HCT116 (cell line): ENCODE results near the gene CUBN. TPM values are rescaled to one million over a fixed set of nuclear protein-coding genes. Genes with fewer than 3 reads are reported as not detected.

ENCODE experiments used
- ATAC-seq: fragments of 200-7000 bp; cut with Tn5 transposase; 2 replicates; pipeline ENCODE4 v1.9.1; 2020; ENCODE audit warnings: mild to moderate bottlenecking, moderate library complexity
- BruUV-seq: library from RNA; stranded (reverse); fragments of 400-500 nt; replicated peaks from 2 replicates; lab custom pipeline; 2021; lab: Mats Ljungman, UMichigan
- CTCF ChIA-PET: fragments of 300-600 bp; sonication (Branson Sonifier 250); formaldehyde crosslinking; loops from one replicate; lab custom pipeline; 2021; ENCODE audit warnings: antibody characterized with exemption; lab: Charles Lee
- POLR2A ChIA-PET: fragments of 300-600, 350-600 bp; sonication (Branson Sonifier 250); formaldehyde crosslinking; loops from one replicate; lab custom pipeline; 2021; ENCODE audit warnings: antibody characterized with exemption; lab: Charles Lee
- RAD21 ChIA-PET, 2 experiments: fragments of 300-600 bp; sonication (Branson Sonifier 250); formaldehyde crosslinking; loops; one replicate each; lab custom pipeline; 2023; ENCODE audit warnings: low total read pairs in 2 of 2; ENCODE audit not compliant: uncharacterized antibody in 2 of 2, unreplicated experiment in 2 of 2, low non-redundant PET in 1 of 2; lab: Charles Lee
- DNase-seq: peaks from one replicate; pipeline ENCODE4 v3.0.0-alpha.2; 2010; ENCODE audit warnings: low read depth, low spot score
- H2AFZ ChIP-seq: fragments of 200-600 bp; shearing (Covaris generic), sonication (generic); 2 replicates; pipeline ENCODE4 v1.6.1; 2017; ENCODE audit warnings: low read depth, mixed run types, mixed read lengths, antibody characterized with exemption, low read length; ENCODE audit not compliant: poor library complexity, severe bottlenecking
- H3K27ac ChIP-seq: 2 replicates; pipeline ENCODE4 v1.5.1; 2012; ENCODE audit warnings: low read depth, low read length
- H3K27me3 ChIP-seq: fragments of 200-600 bp; sonication (generic); 2 replicates; pipeline ENCODE4 v1.6.1; 2016; ENCODE audit warnings: mixed run types, low read length, mixed read lengths; ENCODE audit not compliant: insufficient read depth
- H3K36me3 ChIP-seq, 2 experiments: fragments of 200-500 bp in 1 of 2; fragments of 200-600 bp in 1 of 2; sonication (Bioruptor generic) in 1 of 2; sonication (generic) in 1 of 2; 2 replicates each; pipeline versions ENCODE4 v1.5.1 to v1.6.1; 2014 to 2016; ENCODE audit warnings: low read length in 2 of 2, inconsistent platforms in 1 of 2, mixed read lengths in 1 of 2, mixed run types in 1 of 2; ENCODE audit not compliant: insufficient read depth in 2 of 2, control insufficient read depth in 1 of 2
- H3K4me1 ChIP-seq, 2 experiments: fragments of 200-600 bp in 1 of 2; sonication (generic) in 1 of 2; 2 replicates each; pipeline versions ENCODE4 v1.5.1 to v1.6.1; 2012 to 2017; ENCODE audit warnings: low read length in 2 of 2, inconsistent platforms in 1 of 2, mild to moderate bottlenecking in 1 of 2, mixed read lengths in 1 of 2, mixed run types in 1 of 2, moderate library complexity in 1 of 2; ENCODE audit not compliant: insufficient read depth in 2 of 2, control insufficient read depth in 1 of 2
- H3K4me2 ChIP-seq: fragments of 200-600 bp; sonication (generic); 2 replicates; pipeline ENCODE4 v1.6.1; 2017; ENCODE audit warnings: mixed run types, low read length, mixed read lengths
- H3K4me3 ChIP-seq, 2 experiments: fragments of 200-600 bp in 1 of 2; sonication (generic) in 1 of 2; replicated peaks in 1 of 2; 2 replicates each; pipeline ENCODE4 v1.5.1; 2011 to 2016; ENCODE audit warnings: low read length in 2 of 2, control low read depth in 1 of 2, low read depth in 1 of 2, mild to moderate bottlenecking in 1 of 2, mixed read lengths in 1 of 2, mixed run types in 1 of 2
- H3K79me2 ChIP-seq: fragments of 200-600 bp; sonication (generic); 2 replicates; pipeline ENCODE4 v1.6.1; 2017; ENCODE audit warnings: mild to moderate bottlenecking, mixed run types, low read length, moderate library complexity, mixed read lengths; ENCODE audit not compliant: insufficient read depth
- H3K9ac ChIP-seq: fragments of 200-600 bp; sonication (generic); 2 replicates; pipeline ENCODE4 v1.6.1; 2016; ENCODE audit warnings: low read length, mixed read lengths
- H3K9me2 ChIP-seq: fragments of 200-600 bp; sonication (generic), shearing (Covaris generic); 2 replicates; pipeline ENCODE4 v1.6.1; 2017; ENCODE audit warnings: mixed run types, mild to moderate bottlenecking, moderate library complexity; ENCODE audit not compliant: insufficient read depth
- H3K9me3 ChIP-seq, 2 experiments: fragments of 200-500 bp in 1 of 2; fragments of 200-600 bp in 1 of 2; sonication (Bioruptor generic) in 1 of 2; sonication (generic) in 1 of 2; 2 replicates each; pipeline ENCODE4 v1.6.1; 2014 to 2017; ENCODE audit warnings: low read length in 2 of 2, mixed read lengths in 2 of 2, inconsistent platforms in 1 of 2, low read depth in 1 of 2, mild to moderate bottlenecking in 1 of 2, mixed run types in 1 of 2, moderate library complexity in 1 of 2; ENCODE audit not compliant: control insufficient read depth in 1 of 2, insufficient read depth in 1 of 2
- H4K20me1 ChIP-seq: fragments of 200-600 bp; sonication (generic), shearing (Covaris generic); 2 replicates; pipeline ENCODE4 v1.6.1; 2017; ENCODE audit warnings: mixed run types, mild to moderate bottlenecking, moderate library complexity; ENCODE audit not compliant: insufficient read depth
- CEBPB ChIP-seq: IDR thresholded peaks from 2 replicates; pipeline ENCODE4 v1.6.1; 2012; ENCODE audit warnings: low read depth
- ELF1 ChIP-seq: IDR thresholded peaks from 2 replicates; pipeline ENCODE4 v1.6.1; 2012; ENCODE audit warnings: low read depth, borderline replicate concordance
- EZH2 ChIP-seq: fragments of 200-600 bp; sonication (generic); IDR thresholded peaks from 2 replicates; pipeline ENCODE4 v1.6.1; 2017; ENCODE audit warnings: antibody characterized with exemption, mixed run types
- EZH2phosphoT487 ChIP-seq: fragments of 200-600 bp; IDR thresholded peaks from 2 replicates; pipeline ENCODE4 v1.6.1; 2018; ENCODE audit warnings: antibody characterized with exemption, borderline replicate concordance
- JUND ChIP-seq: IDR thresholded peaks from 2 replicates; pipeline ENCODE4 v1.6.1; 2012
- POLR2AphosphoS5 ChIP-seq: IDR thresholded peaks from 2 replicates; pipeline ENCODE4 v1.6.1; 2011; ENCODE audit warnings: mild to moderate bottlenecking, low read depth, low read length, moderate library complexity
- RAD21 ChIP-seq: IDR thresholded peaks from 2 replicates; pipeline ENCODE4 v1.6.1; 2012; ENCODE audit warnings: low read depth, mild to moderate bottlenecking
- SIN3A ChIP-seq: IDR thresholded peaks from 2 replicates; pipeline ENCODE4 v1.6.1; 2012; ENCODE audit warnings: low read depth
- SP1 ChIP-seq: IDR thresholded peaks from 2 replicates; pipeline ENCODE4 v1.6.1; 2012; ENCODE audit warnings: low read depth
- SRF ChIP-seq: IDR thresholded peaks from 2 replicates; pipeline ENCODE4 v1.6.1; 2012; ENCODE audit warnings: low read depth
- TCF7L2 ChIP-seq: IDR thresholded peaks from 2 replicates; pipeline ENCODE4 v1.7.0; 2011; ENCODE audit warnings: borderline replicate concordance, inconsistent platforms; ENCODE audit not compliant: insufficient read depth, insufficient read length; ENCODE audit errors: extremely low read depth
- intact Hi-C: fragments of 100-400 bp; cut with micrococcal nuclease; formaldehyde crosslinking; loops from 2 replicates; pipeline ENCODE4 v1.10.0; 2022
- total RNA-seq: library from RNA; stranded (reverse); gene quantifications from one replicate; pipeline ENCODE4 v1.2.1, GENCODE V29; 2021; ENCODE audit not compliant: unreplicated experiment
- TF ChIP-seq, protein P1 (sequence below): IDR thresholded peaks from 2 replicates; pipeline ENCODE4 v1.6.1; 2012
- TF ChIP-seq, protein P2 (sequence below): IDR thresholded peaks from 2 replicates; pipeline ENCODE4 v1.6.1; 2012
- TF ChIP-seq, protein P3 (sequence below), 3 experiments: fragments of 200-600 bp in 1 of 3; sonication (generic) in 1 of 3; IDR thresholded peaks in 2 of 3; conservative IDR thresholded peaks in 1 of 3; 2 replicates each; pipeline ENCODE4 v1.5.1; 2012 to 2017; ENCODE audit warnings: low read depth in 2 of 3, low read length in 2 of 3, antibody characterized with exemption in 1 of 3, borderline replicate concordance in 1 of 3, control low read depth in 1 of 3, mild to moderate bottlenecking in 1 of 3, mixed read lengths in 1 of 3, mixed run types in 1 of 3, moderate library complexity in 1 of 3; ENCODE audit not compliant: insufficient read depth in 1 of 3
- TF ChIP-seq, protein P4 (sequence below): IDR thresholded peaks from 2 replicates; pipeline ENCODE4 v1.6.1; 2012; ENCODE audit warnings: low read depth

The CUBN gene
- total RNA-seq, 1 experiment from 2014 or later: 1.2 TPM

DNA sequence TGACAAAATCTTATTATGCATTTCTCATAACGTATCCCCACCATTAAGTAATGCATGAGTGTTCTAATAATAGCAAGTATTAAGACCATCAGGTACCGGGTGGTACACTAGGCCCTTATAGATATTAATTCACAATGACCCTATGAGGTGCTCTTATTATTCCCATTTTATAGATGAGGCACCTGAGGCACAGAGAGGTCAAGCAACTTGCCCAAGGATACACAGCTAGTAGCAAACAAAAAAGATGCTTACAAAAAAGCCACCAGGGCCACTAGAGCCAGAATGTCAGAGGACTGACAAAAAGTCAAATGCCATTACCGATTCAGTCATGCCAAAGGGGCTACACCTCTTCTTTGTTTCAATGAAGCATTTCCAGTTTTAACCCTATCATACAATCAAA, 318.3 kb downstream of the CUBN start:
- ATAC-seq: no peak
- Histone ChIP-seq H3K27ac (no peak overlapping the region), H3K27me3 (no peaks in the 10 kb centered on the region), H3K9ac (no peak overlapping the region), H3K9me2 (no peaks in the 10 kb centered on the region), H3K36me3 (no peaks in the 10 kb centered on the region), H3K9me3 (no peaks in the 10 kb centered on the region), H4K20me1 (no peaks in the 10 kb centered on the region), H3K79me2 (peaks cover 17% of the 10 kb centered on the region; the same call in 1 of the 2 replicates), H2AFZ (no peak overlapping the region), H3K4me1 (peaks cover 0 to 3% of the 10 kb centered on the region in 2 experiments; a peak in 3 of 4 replicates), H3K4me3 (no peak overlapping the region), H3K4me2 (no peak overlapping the region)
- intact Hi-C loops: no loop called here
- BruUV-seq: no TSS peak
- ChIA-PET RAD21 (no interaction called here), CTCF (no interaction called here), POLR2A (no interaction called here)
- no peak for DNase-seq
- TF ChIP-seq ELF1: no peak

DNA sequence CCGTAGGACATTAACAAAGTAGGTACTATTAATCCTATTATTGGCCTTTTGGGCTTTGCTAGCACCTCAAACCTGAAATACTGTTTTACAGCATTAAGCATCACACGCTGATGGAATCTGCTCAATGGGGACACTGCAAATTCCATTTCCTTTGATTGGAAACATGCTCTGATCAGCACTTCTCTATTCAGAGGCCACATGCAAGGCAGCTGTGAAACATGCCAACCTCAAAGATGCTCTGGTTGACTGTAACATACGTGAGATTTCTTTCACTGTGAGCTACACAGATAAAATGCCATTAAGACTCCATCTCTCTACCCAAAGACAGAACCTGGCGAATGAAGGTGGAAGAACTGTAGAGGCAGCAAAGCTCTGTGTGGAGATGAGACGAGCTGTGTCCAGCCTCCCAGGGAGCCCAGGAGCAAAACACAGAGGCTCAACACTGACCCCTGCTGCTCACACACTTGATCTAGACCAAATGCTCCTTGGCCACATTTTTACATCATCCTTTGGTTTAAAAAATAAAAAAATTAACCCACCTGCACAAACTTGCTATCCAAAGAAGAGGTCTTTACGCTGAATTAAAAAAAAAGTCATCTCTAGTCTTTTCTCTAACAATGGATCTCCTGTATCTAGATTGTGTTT, 320.4 kb downstream of the CUBN start:
- H3K9ac ChIP-seq: no peak overlapping the region
- no peaks in the 10 kb centered on the region for H3K27me3 ChIP-seq
- H3K36me3 ChIP-seq: no peaks in the 10 kb centered on the region
- H3K4me1 ChIP-seq: no peaks in the 10 kb centered on the region
- no peak overlapping the region for H3K27ac ChIP-seq
- no peak overlapping the region for H2AFZ ChIP-seq
- ATAC-seq (peak; percentile 93), DNase-seq (peak; percentile 31)
- intact Hi-C loops: loop anchor here (10.0 kb wide), 1 partner anchor 904 kb away; no protein-coding TSS in a partner anchor
- no peaks in the 10 kb centered on the region for H4K20me1 ChIP-seq
- H3K4me2 ChIP-seq: no peak overlapping the region
- no peaks in the 10 kb centered on the region for H3K9me3 ChIP-seq
- ChIA-PET POLR2A (no interaction called here), RAD21 (no interaction called here), CTCF (interaction anchor here (0.7 to 1.0 kb wide), 7 partner anchors 8 to 932 kb away, joined by 3 to 8 read pairs (median 4); partner anchors contain the start of gene RSU1)
- no TSS peak for BruUV-seq
- H3K9me2 ChIP-seq: no peaks in the 10 kb centered on the region
- no peak overlapping the region for H3K4me3 ChIP-seq
- H3K79me2 ChIP-seq: peaks cover 17% of the 10 kb centered on the region; the same call in 1 of the 2 replicates
- TF ChIP-seq TCF7L2 (no peak), SP1 (no peak), SIN3A (no peak), EZH2 (no peak), CEBPB (no peak), JUND (no peak), POLR2AphosphoS5 (no peak), EZH2phosphoT487 (no peak), SRF (no peak), RAD21 (peak; percentile 54)
- TF ChIP-seq, protein P1, sequence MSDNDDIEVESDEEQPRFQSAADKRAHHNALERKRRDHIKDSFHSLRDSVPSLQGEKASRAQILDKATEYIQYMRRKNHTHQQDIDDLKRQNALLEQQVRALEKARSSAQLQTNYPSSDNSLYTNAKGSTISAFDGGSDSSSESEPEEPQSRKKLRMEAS: no peak
- TF ChIP-seq, protein P2, sequence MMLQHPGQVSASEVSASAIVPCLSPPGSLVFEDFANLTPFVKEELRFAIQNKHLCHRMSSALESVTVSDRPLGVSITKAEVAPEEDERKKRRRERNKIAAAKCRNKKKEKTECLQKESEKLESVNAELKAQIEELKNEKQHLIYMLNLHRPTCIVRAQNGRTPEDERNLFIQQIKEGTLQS: no peak
- TF ChIP-seq, protein P3, sequence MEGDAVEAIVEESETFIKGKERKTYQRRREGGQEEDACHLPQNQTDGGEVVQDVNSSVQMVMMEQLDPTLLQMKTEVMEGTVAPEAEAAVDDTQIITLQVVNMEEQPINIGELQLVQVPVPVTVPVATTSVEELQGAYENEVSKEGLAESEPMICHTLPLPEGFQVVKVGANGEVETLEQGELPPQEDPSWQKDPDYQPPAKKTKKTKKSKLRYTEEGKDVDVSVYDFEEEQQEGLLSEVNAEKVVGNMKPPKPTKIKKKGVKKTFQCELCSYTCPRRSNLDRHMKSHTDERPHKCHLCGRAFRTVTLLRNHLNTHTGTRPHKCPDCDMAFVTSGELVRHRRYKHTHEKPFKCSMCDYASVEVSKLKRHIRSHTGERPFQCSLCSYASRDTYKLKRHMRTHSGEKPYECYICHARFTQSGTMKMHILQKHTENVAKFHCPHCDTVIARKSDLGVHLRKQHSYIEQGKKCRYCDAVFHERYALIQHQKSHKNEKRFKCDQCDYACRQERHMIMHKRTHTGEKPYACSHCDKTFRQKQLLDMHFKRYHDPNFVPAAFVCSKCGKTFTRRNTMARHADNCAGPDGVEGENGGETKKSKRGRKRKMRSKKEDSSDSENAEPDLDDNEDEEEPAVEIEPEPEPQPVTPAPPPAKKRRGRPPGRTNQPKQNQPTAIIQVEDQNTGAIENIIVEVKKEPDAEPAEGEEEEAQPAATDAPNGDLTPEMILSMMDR (IDR thresholded peaks at IDR 0.05 in 2 of 3, conservative IDR thresholded peaks at IDR 0.05 in 1 of 3; ENCODE audit: borderline replicate concordance in 1 of 3, insufficient read depth in 1 of 3, low read depth in 2 of 3, low read length in 2 of 3): peak; percentile 46 to 75 (median 67); a peak in 4 of 6 replicates
- TF ChIP-seq, protein P4, sequence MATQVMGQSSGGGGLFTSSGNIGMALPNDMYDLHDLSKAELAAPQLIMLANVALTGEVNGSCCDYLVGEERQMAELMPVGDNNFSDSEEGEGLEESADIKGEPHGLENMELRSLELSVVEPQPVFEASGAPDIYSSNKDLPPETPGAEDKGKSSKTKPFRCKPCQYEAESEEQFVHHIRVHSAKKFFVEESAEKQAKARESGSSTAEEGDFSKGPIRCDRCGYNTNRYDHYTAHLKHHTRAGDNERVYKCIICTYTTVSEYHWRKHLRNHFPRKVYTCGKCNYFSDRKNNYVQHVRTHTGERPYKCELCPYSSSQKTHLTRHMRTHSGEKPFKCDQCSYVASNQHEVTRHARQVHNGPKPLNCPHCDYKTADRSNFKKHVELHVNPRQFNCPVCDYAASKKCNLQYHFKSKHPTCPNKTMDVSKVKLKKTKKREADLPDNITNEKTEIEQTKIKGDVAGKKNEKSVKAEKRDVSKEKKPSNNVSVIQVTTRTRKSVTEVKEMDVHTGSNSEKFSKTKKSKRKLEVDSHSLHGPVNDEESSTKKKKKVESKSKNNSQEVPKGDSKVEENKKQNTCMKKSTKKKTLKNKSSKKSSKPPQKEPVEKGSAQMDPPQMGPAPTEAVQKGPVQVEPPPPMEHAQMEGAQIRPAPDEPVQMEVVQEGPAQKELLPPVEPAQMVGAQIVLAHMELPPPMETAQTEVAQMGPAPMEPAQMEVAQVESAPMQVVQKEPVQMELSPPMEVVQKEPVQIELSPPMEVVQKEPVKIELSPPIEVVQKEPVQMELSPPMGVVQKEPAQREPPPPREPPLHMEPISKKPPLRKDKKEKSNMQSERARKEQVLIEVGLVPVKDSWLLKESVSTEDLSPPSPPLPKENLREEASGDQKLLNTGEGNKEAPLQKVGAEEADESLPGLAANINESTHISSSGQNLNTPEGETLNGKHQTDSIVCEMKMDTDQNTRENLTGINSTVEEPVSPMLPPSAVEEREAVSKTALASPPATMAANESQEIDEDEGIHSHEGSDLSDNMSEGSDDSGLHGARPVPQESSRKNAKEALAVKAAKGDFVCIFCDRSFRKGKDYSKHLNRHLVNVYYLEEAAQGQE: no peak
